ENCODE measurements around the gene MAN1C1.
A peak's percentile ranks its signal among the peaks of the same experiment; 100 is the strongest.
"Not testable (repeated sequence)": the region's sequence is repeated elsewhere in the genome, so short reads cannot be mapped to it uniquely, and the experiment has no call there.

The MAN1C1 gene

DNA sequence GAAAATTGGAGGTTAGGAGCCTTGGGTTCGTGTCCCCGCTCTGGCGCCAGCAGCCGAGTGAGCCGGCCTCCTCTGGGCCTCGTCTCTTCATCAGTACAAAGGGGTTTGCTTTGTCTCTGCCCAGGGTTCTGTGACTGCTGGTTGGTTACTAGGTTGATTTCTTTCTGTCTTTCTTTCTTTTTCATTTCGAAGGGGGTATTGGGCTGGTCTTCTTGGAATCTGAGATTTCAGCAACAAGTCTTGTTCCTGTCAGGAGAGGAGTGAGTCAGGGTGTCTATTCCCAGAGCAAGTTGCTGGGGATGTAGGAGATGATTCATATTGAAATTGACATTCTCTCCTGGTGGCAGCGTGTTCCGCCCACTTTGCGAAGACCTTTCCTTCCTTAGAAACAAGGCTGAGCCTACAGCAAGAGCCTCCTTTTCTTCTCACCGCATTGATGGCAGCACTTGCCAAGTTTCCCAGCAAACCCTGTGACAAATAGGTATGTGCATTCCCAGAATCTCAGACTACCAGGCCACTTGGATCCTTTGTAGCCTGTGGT lies 79.2 kb downstream of the MAN1C1 start:
- H3K27me3 ChIP-seq (ENCODE audit: insufficient read depth, low read length, poor library complexity): no peaks in the 10 kb centered on the region
- no peak overlapping the region for H2BK120ac ChIP-seq (ENCODE audit: low read depth, low read length)
- WGBS (ENCODE audit: extremely low coverage, insufficient coverage, low lambda C conversion rate): no CpG with 5 or more reads among the region's 11 CpGs
- no peak overlapping the region for H3K4me3 ChIP-seq (ENCODE audit: low read length)
- H3K23ac ChIP-seq (ENCODE audit: low read length): no peak overlapping the region
- no peak overlapping the region for H2AK5ac ChIP-seq (ENCODE audit: low read length)
- H4K8ac ChIP-seq (ENCODE audit: low read depth, low read length): no peak overlapping the region
- no peak overlapping the region for H3K4ac ChIP-seq (ENCODE audit: low read depth, low read length)
- H3K27ac ChIP-seq (ENCODE audit: low read depth, low read length): no peak overlapping the region
- peak; percentile 40 for DNase-seq
- no peak overlapping the region for H3K4me2 ChIP-seq (ENCODE audit: low read length)
- H3K56ac ChIP-seq (ENCODE audit: low read length): no peak overlapping the region
- H3K79me1 ChIP-seq (ENCODE audit: low read length): no peaks in the 10 kb centered on the region
- H2BK5ac ChIP-seq (ENCODE audit: low read length): no peak overlapping the region
- no peak overlapping the region for H3K9ac ChIP-seq (ENCODE audit: low read length)
- no peaks in the 10 kb centered on the region for H3K79me2 ChIP-seq (ENCODE audit: control insufficient read depth, insufficient read depth, low read length)
- no peaks in the 10 kb centered on the region for H3K36me3 ChIP-seq (ENCODE audit: control insufficient read depth, insufficient read depth, low read length)
- H3K18ac ChIP-seq (ENCODE audit: low read length): no peak overlapping the region
- no peaks in the 10 kb centered on the region for H3K4me1 ChIP-seq (ENCODE audit: control insufficient read depth, low read depth, low read length)
- H2BK15ac ChIP-seq (replicated peaks; ENCODE audit: low read depth): no peak overlapping the region
- no peak overlapping the region for H4K5ac ChIP-seq (ENCODE audit: low read length)

DNA sequence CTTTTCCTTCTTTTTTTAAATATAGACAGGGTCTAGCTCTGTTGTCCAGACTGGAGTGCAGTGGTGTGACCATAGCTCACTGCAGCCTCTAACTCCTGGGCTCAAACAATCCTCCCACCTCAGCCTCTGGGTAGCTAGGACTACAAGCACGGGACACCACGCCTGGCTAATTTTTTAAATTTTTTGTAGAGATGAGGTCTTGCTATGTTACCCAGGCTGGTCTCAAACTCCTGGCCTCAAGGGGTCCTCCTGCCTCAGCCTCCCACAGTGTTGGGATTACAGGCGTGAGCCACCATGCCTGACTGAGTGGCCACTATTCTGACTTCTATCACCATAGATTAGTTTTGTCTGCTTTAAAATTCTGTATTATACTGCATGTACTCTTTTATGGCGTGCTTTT lies 80.1 kb downstream of the MAN1C1 start:
- not testable (repeated sequence) for H3K4ac ChIP-seq (ENCODE audit: low read depth, low read length); H3K79me1 ChIP-seq (ENCODE audit: low read length); H3K4me2 ChIP-seq (ENCODE audit: low read length); H2BK5ac ChIP-seq (ENCODE audit: low read length); H3K27ac ChIP-seq (ENCODE audit: low read depth, low read length); H4K5ac ChIP-seq (ENCODE audit: low read length); H3K9ac ChIP-seq (ENCODE audit: low read length); H2BK120ac ChIP-seq (ENCODE audit: low read depth, low read length); H2AK5ac ChIP-seq (ENCODE audit: low read length); DNase-seq; H3K79me2 ChIP-seq (ENCODE audit: control insufficient read depth, insufficient read depth, low read length); H3K36me3 ChIP-seq (ENCODE audit: control insufficient read depth, insufficient read depth, low read length); H3K56ac ChIP-seq (ENCODE audit: low read length); H2BK15ac ChIP-seq (replicated peaks; ENCODE audit: low read depth); H3K4me3 ChIP-seq (ENCODE audit: low read length); H3K27me3 ChIP-seq (ENCODE audit: insufficient read depth, low read length, poor library complexity); H4K8ac ChIP-seq (ENCODE audit: low read depth, low read length); H3K18ac ChIP-seq (ENCODE audit: low read length); H3K23ac ChIP-seq (ENCODE audit: low read length); H3K4me1 ChIP-seq (ENCODE audit: control insufficient read depth, low read depth, low read length)
- no CpG with 5 or more reads among the region's 4 CpGs for WGBS (ENCODE audit: extremely low coverage, insufficient coverage, low lambda C conversion rate)

DNA sequence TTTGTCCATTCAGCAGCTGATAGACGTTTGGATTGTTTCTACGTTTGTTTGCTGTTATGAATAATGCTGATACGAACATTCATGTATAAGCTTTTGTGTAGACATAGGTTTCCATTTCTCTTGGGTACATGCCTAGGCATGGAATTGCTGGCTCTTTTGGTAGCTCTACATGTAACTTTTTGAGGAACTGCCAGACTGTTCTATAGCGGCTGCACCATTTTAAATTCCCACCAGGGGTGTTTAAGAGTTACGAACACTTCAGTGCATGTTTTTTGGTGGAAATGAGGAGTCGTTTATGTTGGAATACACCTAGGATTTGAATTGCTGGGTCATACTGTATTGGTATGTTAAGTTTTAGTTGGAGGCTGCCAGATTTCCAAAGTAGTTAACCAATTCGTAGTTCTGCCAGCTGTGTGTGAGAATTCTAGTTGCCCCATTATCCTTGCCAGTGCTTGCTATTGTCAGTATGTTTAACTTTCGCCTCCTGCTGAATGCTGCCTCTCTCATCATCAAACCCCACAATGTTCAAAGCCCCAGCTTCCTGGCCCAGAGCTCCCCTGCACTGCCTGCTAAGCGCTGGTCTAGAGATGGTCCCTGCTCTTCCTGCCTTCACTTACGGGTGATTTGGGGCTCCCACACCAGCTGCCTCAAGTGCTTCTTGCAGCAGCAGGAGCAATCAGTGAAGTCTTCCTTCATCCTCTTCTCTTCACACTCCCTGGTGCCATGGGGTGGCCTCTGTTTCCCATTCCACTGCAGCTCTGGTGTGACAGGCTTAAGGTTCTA lies 81.0 kb downstream of the MAN1C1 start:
- Histone ChIP-seq H3K27me3 (ENCODE audit: insufficient read depth, low read length, poor library complexity) (no peaks in the 10 kb centered on the region), H3K4me2 (ENCODE audit: low read length) (no peak overlapping the region), H3K79me1 (ENCODE audit: low read length) (no peaks in the 10 kb centered on the region), H3K4me3 (ENCODE audit: low read length) (no peak overlapping the region), H3K27ac (ENCODE audit: low read depth, low read length) (no peak overlapping the region), H3K4ac (ENCODE audit: low read depth, low read length) (no peak overlapping the region), H4K8ac (ENCODE audit: low read depth, low read length) (no peak overlapping the region), H3K4me1 (ENCODE audit: control insufficient read depth, low read depth, low read length) (no peaks in the 10 kb centered on the region), H3K18ac (ENCODE audit: low read length) (no peak overlapping the region), H3K56ac (ENCODE audit: low read length) (peak overlapping the region; percentile 9), H2AK5ac (ENCODE audit: low read length) (no peak overlapping the region), H2BK5ac (ENCODE audit: low read length) (no peak overlapping the region), H2BK120ac (ENCODE audit: low read depth, low read length) (no peak overlapping the region), H3K36me3 (ENCODE audit: control insufficient read depth, insufficient read depth, low read length) (no peaks in the 10 kb centered on the region), H2BK15ac (replicated peaks; ENCODE audit: low read depth) (no peak overlapping the region), H4K5ac (ENCODE audit: low read length) (no peak overlapping the region), H3K79me2 (ENCODE audit: control insufficient read depth, insufficient read depth, low read length) (no peaks in the 10 kb centered on the region), H3K23ac (ENCODE audit: low read length) (no peak overlapping the region), H3K9ac (ENCODE audit: low read length) (no peak overlapping the region)
- no CpG with 5 or more reads among the region's 10 CpGs for WGBS (ENCODE audit: extremely low coverage, insufficient coverage, low lambda C conversion rate)
- no peak for DNase-seq

DNA sequence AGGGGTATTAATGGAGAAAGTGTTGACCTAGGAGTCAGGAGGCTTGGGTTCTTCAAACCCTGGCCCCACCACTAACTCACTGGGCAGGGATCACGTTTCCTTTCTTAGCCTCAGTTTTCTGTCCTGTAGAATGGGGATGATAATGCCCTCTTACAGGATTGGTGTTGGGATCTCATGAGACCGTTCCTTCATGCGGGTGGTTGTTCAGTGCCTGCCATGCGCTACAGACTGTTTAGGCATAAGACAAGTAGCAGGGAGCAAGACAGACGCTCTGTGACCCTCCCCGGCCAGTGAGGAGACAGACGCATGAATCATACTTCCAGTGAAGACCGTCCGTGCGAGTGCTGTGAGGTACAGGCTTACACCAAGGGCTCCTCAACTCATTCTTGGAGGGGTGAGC lies 81.7 kb downstream of the MAN1C1 start:
- no peak overlapping the region for H2BK5ac ChIP-seq (ENCODE audit: low read length)
- no peak overlapping the region for H2AK5ac ChIP-seq (ENCODE audit: low read length)
- no peak overlapping the region for H2BK15ac ChIP-seq (replicated peaks; ENCODE audit: low read depth)
- H3K79me1 ChIP-seq (ENCODE audit: low read length): no peaks in the 10 kb centered on the region
- H3K18ac ChIP-seq (ENCODE audit: low read length): no peak overlapping the region
- H3K4me2 ChIP-seq (ENCODE audit: low read length): no peak overlapping the region
- no peaks in the 10 kb centered on the region for H3K36me3 ChIP-seq (ENCODE audit: control insufficient read depth, insufficient read depth, low read length)
- no peak overlapping the region for H4K5ac ChIP-seq (ENCODE audit: low read length)
- no peak overlapping the region for H3K4ac ChIP-seq (ENCODE audit: low read depth, low read length)
- no peaks in the 10 kb centered on the region for H3K27me3 ChIP-seq (ENCODE audit: insufficient read depth, low read length, poor library complexity)
- no peak overlapping the region for H3K23ac ChIP-seq (ENCODE audit: low read length)
- no CpG with 5 or more reads among the region's 10 CpGs for WGBS (ENCODE audit: extremely low coverage, insufficient coverage, low lambda C conversion rate)
- H3K9ac ChIP-seq (ENCODE audit: low read length): no peak overlapping the region
- no peaks in the 10 kb centered on the region for H3K4me1 ChIP-seq (ENCODE audit: control insufficient read depth, low read depth, low read length)
- DNase-seq: no peak
- no peak overlapping the region for H4K8ac ChIP-seq (ENCODE audit: low read depth, low read length)
- H3K79me2 ChIP-seq (ENCODE audit: control insufficient read depth, insufficient read depth, low read length): no peaks in the 10 kb centered on the region
- H3K27ac ChIP-seq (ENCODE audit: low read depth, low read length): no peak overlapping the region
- no peak overlapping the region for H3K4me3 ChIP-seq (ENCODE audit: low read length)
- H3K56ac ChIP-seq (ENCODE audit: low read length): no peak overlapping the region
- no peak overlapping the region for H2BK120ac ChIP-seq (ENCODE audit: low read depth, low read length)

DNA sequence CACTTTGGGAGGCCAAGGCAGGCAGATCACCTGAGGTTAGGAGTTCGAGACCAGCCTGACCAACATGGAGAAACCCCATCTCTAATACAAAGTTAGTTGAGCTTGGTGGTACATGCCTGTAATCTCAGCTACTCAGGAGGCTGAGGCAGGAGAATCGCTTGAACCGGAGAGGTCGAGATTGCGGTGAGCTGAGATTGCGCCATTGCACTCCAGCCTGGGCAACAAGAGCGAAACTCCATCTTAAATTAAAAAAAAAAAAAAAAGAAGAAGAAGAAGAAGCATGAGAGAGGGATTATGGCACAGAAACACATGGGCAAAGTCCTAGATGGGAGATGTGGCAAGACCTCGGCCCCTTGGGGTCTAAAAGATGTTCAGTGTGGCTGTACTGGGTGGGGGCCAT lies 82.5 kb downstream of the MAN1C1 start:
- H2BK120ac ChIP-seq (ENCODE audit: low read depth, low read length); H2BK15ac ChIP-seq (replicated peaks; ENCODE audit: low read depth); H4K5ac ChIP-seq (ENCODE audit: low read length); H3K56ac ChIP-seq (ENCODE audit: low read length); H3K23ac ChIP-seq (ENCODE audit: low read length); H3K27ac ChIP-seq (ENCODE audit: low read depth, low read length); H3K36me3 ChIP-seq (ENCODE audit: control insufficient read depth, insufficient read depth, low read length); H3K4me2 ChIP-seq (ENCODE audit: low read length); H4K8ac ChIP-seq (ENCODE audit: low read depth, low read length); H3K79me1 ChIP-seq (ENCODE audit: low read length); H3K4me1 ChIP-seq (ENCODE audit: control insufficient read depth, low read depth, low read length); H3K4me3 ChIP-seq (ENCODE audit: low read length); H3K4ac ChIP-seq (ENCODE audit: low read depth, low read length); H2AK5ac ChIP-seq (ENCODE audit: low read length); H3K79me2 ChIP-seq (ENCODE audit: control insufficient read depth, insufficient read depth, low read length); H3K18ac ChIP-seq (ENCODE audit: low read length); H3K27me3 ChIP-seq (ENCODE audit: insufficient read depth, low read length, poor library complexity); H2BK5ac ChIP-seq (ENCODE audit: low read length); H3K9ac ChIP-seq (ENCODE audit: low read length); DNase-seq: not testable (repeated sequence)
- WGBS (ENCODE audit: extremely low coverage, insufficient coverage, low lambda C conversion rate): no CpG with 5 or more reads among the region's 8 CpGs
